CD4-positive, alpha-beta T cell treated with Interleukin-15 for 4 hours (primary cell): ENCODE data around the gene EFNB2.

ENCODE experiments used
- DNase-seq: peaks from one replicate; pipeline ENCODE4 v3.0.0-alpha.2; 2020; ENCODE audit warnings: low spot score

EFNB2 gene

GRCh38 chr13:106500445-106500844 lies 35.0 kb downstream of the EFNB2 start:
- DNase-seq = no peak

GRCh38 chr13:106499896-106500295 lies 35.6 kb downstream of the EFNB2 start:
- no peak for DNase-seq

GRCh38 chr13:106499113-106499512 lies 36.3 kb downstream of the EFNB2 start:
- DNase-seq = no peak

GRCh38 chr13:106498571-106498970 lies 36.9 kb downstream of the EFNB2 start:
- DNase-seq = no peak

- DNase-seq = no peak
Observed at GRCh38 chr13:106498158-106498557, 37.3 kb downstream of the EFNB2 start.

GRCh38 chr13:106497079-106497478 lies 38.4 kb downstream of the EFNB2 start:
- no peak for DNase-seq

GRCh38 chr13:106496072-106496997 lies 39.1 kb downstream of the EFNB2 start:
- no peak for DNase-seq

GRCh38 chr13:106494936-106495335 lies 40.5 kb downstream of the EFNB2 start:
- DNase-seq = no peak

GRCh38 chr13:106494506-106494905 lies 41.0 kb downstream of the EFNB2 start:
- DNase-seq = no peak

GRCh38 chr13:106493533-106494220 lies 41.8 kb downstream of the EFNB2 start:
- no peak for DNase-seq

- no peak for DNase-seq
Observed at GRCh38 chr13:106492588-106493475, 42.6 kb downstream of the EFNB2 start.

GRCh38 chr13:106491928-106492587 lies 43.4 kb downstream of the EFNB2 start:
- DNase-seq = no peak

- DNase-seq = no peak
Observed at GRCh38 chr13:106491463-106491862, 44.0 kb downstream of the EFNB2 start.

- no peak for DNase-seq
Observed at GRCh38 chr13:106490569-106491321, 44.7 kb downstream of the EFNB2 start.

- DNase-seq = no peak
Observed at GRCh38 chr13:106489849-106490568, 45.5 kb downstream of the EFNB2 start.

- no peak for DNase-seq
Observed at GRCh38 chr13:106488686-106489085, 46.8 kb downstream of the EFNB2 start.

GRCh38 chr13:106488076-106488475 lies 47.4 kb downstream of the EFNB2 start:
- DNase-seq = no peak

- DNase-seq = no peak
Observed at GRCh38 chr13:106487129-106487528, 48.3 kb downstream of the EFNB2 start.

- DNase-seq = no peak
Observed at GRCh38 chr13:106486287-106486686, 49.2 kb downstream of the EFNB2 start.

- no peak for DNase-seq
Observed at GRCh38 chr13:106484537-106485193, 50.8 kb downstream of the EFNB2 start.
